Keratinocyte (primary cell): ENCODE results near the gene DNAJB13. TPM values are rescaled to one million over a fixed set of nuclear protein-coding genes. Genes with fewer than 3 reads are reported as not detected.

Experiments used
- DNase-seq: peaks from one replicate; pipeline ENCODE4 v3.0.0-alpha.2; 2011; ENCODE audit warnings: low read depth, missing footprints, low spot score
- FAIRE-seq: peaks from 2 replicates; lab custom pipeline; 2011; peaks lifted over from hg19 to GRCh38; lab: Jason Lieb, UNC
- H2AFZ ChIP-seq: 2 replicates; pipeline ENCODE4 v1.6.0; 2012; ENCODE audit warnings: low read length, control low read depth, inconsistent platforms; ENCODE audit not compliant: control insufficient read depth
- H3K27ac ChIP-seq: 2 replicates; pipeline ENCODE4 v1.5.1; 2011; ENCODE audit warnings: low read length; ENCODE audit not compliant: control insufficient read depth, insufficient read depth
- H3K27me3 ChIP-seq: 3 replicates; pipeline ENCODE4 v1.6.0; 2011; ENCODE audit warnings: low read length; ENCODE audit not compliant: control insufficient read depth, insufficient read depth; ENCODE audit errors: extremely low read depth
- H3K36me3 ChIP-seq, 2 experiments: 2 replicates in 1 of 2; 3 replicates in 1 of 2; pipeline ENCODE4 v1.5.1; 2011; ENCODE audit warnings: low read length in 2 of 2, mild to moderate bottlenecking in 1 of 2; ENCODE audit not compliant: control insufficient read depth in 2 of 2, insufficient read depth in 2 of 2; ENCODE audit errors: extremely low read depth in 1 of 2
- H3K4me1 ChIP-seq: 3 replicates; pipeline ENCODE4 v1.5.1; 2011; ENCODE audit warnings: low read length; ENCODE audit not compliant: control insufficient read depth, insufficient read depth; ENCODE audit errors: extremely low read depth
- H3K4me2 ChIP-seq: 3 replicates; pipeline ENCODE4 v1.6.0; 2011; ENCODE audit warnings: low read depth, low read length; ENCODE audit not compliant: control insufficient read depth, insufficient read depth; ENCODE audit errors: extremely low read depth
- H3K4me3 ChIP-seq, 3 experiments: fragments of 200-600 bp in 1 of 3; sonication (generic) in 1 of 3; 2 replicates in 2 of 3; 3 replicates in 1 of 3; pipeline ENCODE4 v1.5.1; 2011 to 2016; ENCODE audit warnings: low read length in 3 of 3, mild to moderate bottlenecking in 3 of 3, control low read depth in 2 of 3, inconsistent platforms in 1 of 3, low read depth in 1 of 3, mixed read lengths in 1 of 3, mixed run types in 1 of 3, moderate library complexity in 1 of 3; ENCODE audit not compliant: control insufficient read depth in 2 of 3, insufficient read depth in 2 of 3; ENCODE audit errors: extremely low read depth in 1 of 3
- H3K79me2 ChIP-seq: 2 replicates; pipeline ENCODE4 v1.6.0; 2012; ENCODE audit warnings: low read length; ENCODE audit not compliant: control insufficient read depth, insufficient read depth
- H3K9ac ChIP-seq: 3 replicates; pipeline ENCODE4 v1.6.0; 2011; ENCODE audit warnings: low read length; ENCODE audit not compliant: control insufficient read depth, insufficient read depth; ENCODE audit errors: extremely low read depth
- H3K9me1 ChIP-seq: 3 replicates; pipeline ENCODE4 v1.6.0; 2011; ENCODE audit warnings: low read length; ENCODE audit not compliant: control insufficient read depth, insufficient read depth; ENCODE audit errors: extremely low read depth
- H3K9me3 ChIP-seq: 2 replicates; pipeline ENCODE4 v1.5.1; 2012; ENCODE audit warnings: low read depth, low read length; ENCODE audit not compliant: control insufficient read depth
- H4K20me1 ChIP-seq: 3 replicates; pipeline ENCODE4 v1.6.0; 2011; ENCODE audit warnings: low read length; ENCODE audit not compliant: control insufficient read depth, insufficient read depth; ENCODE audit errors: extremely low read depth
- CTCF ChIP-seq, 3 experiments: IDR thresholded peaks in 1 of 3; conservative IDR thresholded peaks in 1 of 3; optimal IDR thresholded peaks in 1 of 3; 2 replicates in 2 of 3; 3 replicates in 1 of 3; pipeline versions ENCODE3 to v1.5.1; 2011; ENCODE audit warnings: low read length in 3 of 3, mild to moderate bottlenecking in 3 of 3, moderate library complexity in 2 of 3, control low read depth in 1 of 3, inconsistent platforms in 1 of 3; ENCODE audit not compliant: insufficient read depth in 2 of 3; ENCODE audit errors: extremely low read depth in 1 of 3
- EZH2 ChIP-seq: IDR thresholded peaks from one replicate; pipeline ENCODE4 v1.6.1; 2012; ENCODE audit warnings: inconsistent platforms, mild to moderate bottlenecking, low read length, moderate library complexity
- dilution Hi-C: fragments of 300-500 bp; cut with MboI; formaldehyde crosslinking; loops from one replicate; pipeline ENCODE4 v1.7.0; 2020; ENCODE audit warnings: low sequenced_read_pairs; ENCODE audit not compliant: extremely low pct_ligation_motif_present
- polyA plus RNA-seq, 5 experiments: library from polyadenylated mRNA; depleted of rRNA in 3 of 5; stranded (reverse) in 3 of 5; stranded (forward) in 1 of 5; unstranded in 1 of 5; fragments of >200 nt; gene quantifications; 1 replicate in 1 of 5; 2 replicates in 3 of 5; 3 replicates in 1 of 5; pipeline versions ENCODE4 v1.2.1 to v1.2.3, GENCODE V29; 2011 to 2012; ENCODE audit warnings: missing spikeins in 2 of 5, low read depth in 1 of 5, low replicate concordance in 1 of 5

The DNAJB13 gene
- polyA plus RNA-seq, 1 donor (not counting 4 experiments of a cell fraction or from before 2014, with no cell fraction given) = 0.09 TPM

GRCh38 chr11:73965076-73965763 lies 14.4 kb downstream of the DNAJB13 start:
- no peak overlapping the region for H2AFZ ChIP-seq
- no peak overlapping the region for H3K9ac ChIP-seq
- FAIRE-seq (no peak), DNase-seq (no peak)
- H3K27me3 ChIP-seq = no peaks in the 10 kb centered on the region
- H3K9me3 ChIP-seq = no peaks in the 10 kb centered on the region
- H3K36me3 ChIP-seq = no peaks in the 10 kb centered on the region
- H3K4me1 ChIP-seq = no peaks in the 10 kb centered on the region
- TF ChIP-seq EZH2 = no peak
- no peak for TF ChIP-seq CTCF (optimal IDR thresholded peaks at IDR 0.05 in 1 of 3, IDR thresholded peaks at IDR 0.05 in 1 of 3, conservative IDR thresholded peaks at IDR 0.05 in 1 of 3; ENCODE audit: extremely low read depth in 1 of 3, insufficient read depth in 2 of 3, low read length in 3 of 3)
- no peaks in the 10 kb centered on the region for H3K79me2 ChIP-seq
- no peak overlapping the region for H3K27ac ChIP-seq
- dilution Hi-C loops = no loop called here
- H3K4me2 ChIP-seq = no peak overlapping the region
- H4K20me1 ChIP-seq = no peaks in the 10 kb centered on the region
- H3K9me1 ChIP-seq = no peaks in the 10 kb centered on the region
- H3K4me3 ChIP-seq = no peak overlapping the region

DNA sequence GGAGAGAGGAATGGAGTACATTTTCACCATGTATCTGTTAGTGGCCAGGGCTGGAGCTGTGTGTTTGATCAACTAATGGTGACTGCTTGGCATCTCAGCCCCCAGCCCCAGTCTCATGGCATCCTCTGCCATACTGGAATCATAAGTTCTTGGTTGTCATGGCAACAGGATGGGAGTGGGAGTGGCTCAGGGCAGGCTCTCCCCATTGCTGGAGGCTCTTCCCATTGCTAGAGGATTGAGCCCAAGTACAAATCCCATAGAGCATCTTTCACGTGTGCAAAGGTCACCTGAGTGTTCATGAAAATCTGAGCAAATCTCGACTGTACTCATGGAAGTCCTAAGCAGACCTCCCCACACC lies 14.9 kb downstream of the DNAJB13 start:
- DNase-seq (no peak), FAIRE-seq (no peak)
- Histone ChIP-seq H2AFZ (no peak overlapping the region), H3K4me2 (no peak overlapping the region), H3K9me3 (no peaks in the 10 kb centered on the region), H3K4me1 (no peaks in the 10 kb centered on the region), H3K27me3 (no peaks in the 10 kb centered on the region), H3K79me2 (no peaks in the 10 kb centered on the region), H3K36me3 (no peaks in the 10 kb centered on the region), H3K9ac (no peak overlapping the region), H3K27ac (no peak overlapping the region), H3K4me3 (no peak overlapping the region), H4K20me1 (no peaks in the 10 kb centered on the region), H3K9me1 (no peaks in the 10 kb centered on the region)
- TF ChIP-seq EZH2 = no peak
- TF ChIP-seq CTCF (optimal IDR thresholded peaks at IDR 0.05 in 1 of 3, IDR thresholded peaks at IDR 0.05 in 1 of 3, conservative IDR thresholded peaks at IDR 0.05 in 1 of 3; ENCODE audit: extremely low read depth in 1 of 3, insufficient read depth in 2 of 3, low read length in 3 of 3) = no peak
- dilution Hi-C loops = no loop called here
